Measurements from ENCODE around the gene USE1.

- TF ChIP-seq EP300 (IDR thresholded peaks at IDR 0.05) (no peak), POLR2A (IDR thresholded peaks at IDR 0.05) (no peak), CTCF (IDR thresholded peaks at IDR 0.05) (no peak)
Measured at GRCh38 chr19:17194608-17195007, 20.5 kb upstream of the USE1 start.
